ENCODE measurements around the gene MROH7. TPM values are rescaled to one million over a fixed set of nuclear protein-coding genes. Genes with fewer than 3 reads are reported as not detected.

MROH7 gene
- polyA plus RNA-seq, 3 donors, result 1.1 TPM; not detected in 2

DNA sequence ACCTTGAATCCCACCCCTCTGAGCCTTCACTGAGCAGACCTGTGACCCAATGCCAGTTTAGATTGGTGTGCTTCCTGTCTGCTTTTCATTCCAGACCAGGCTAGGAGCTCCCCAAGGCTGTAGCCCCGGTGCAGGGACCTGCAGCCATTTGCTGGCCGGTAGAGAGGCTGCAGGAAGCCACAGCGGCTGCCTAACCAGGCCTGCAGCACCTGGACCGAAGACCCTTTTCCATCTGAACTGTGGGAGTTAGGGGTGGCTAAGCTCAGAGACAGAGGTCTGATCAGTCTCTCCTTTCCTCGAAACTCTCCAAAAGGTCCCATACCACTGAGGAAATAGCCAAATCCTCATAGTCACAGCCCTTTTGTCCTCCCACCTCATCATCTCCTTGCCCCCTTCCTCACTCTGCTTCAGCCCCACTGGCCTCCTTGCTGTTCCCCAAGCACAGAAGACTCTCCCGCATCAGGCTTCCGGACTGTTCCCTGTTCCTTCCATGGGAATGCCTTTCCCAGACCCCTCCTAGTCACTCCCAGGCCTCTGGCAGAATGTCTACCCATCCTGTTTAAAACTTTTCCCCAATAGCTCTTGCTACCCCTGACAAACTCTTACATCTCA lies 73.4 kb downstream of the MROH7 start:
- intact Hi-C loops (cut with micrococcal nuclease), result loop anchor here (5.0 to 10.0 kb wide), 2 partner anchors 47 to 770 kb away; partner anchors contain the start of genes IFT25 (in 1 of the 2), LRRC42 (in 1 of the 2) and PARS2 (in 1 of the 2)
- H3K9me3 ChIP-seq (replicated peaks in 1 of 2; ENCODE audit: control insufficient read depth in 1 of 2, insufficient read depth in 1 of 2, low read length in 2 of 2), result no peaks in the 10 kb centered on the region
- H3K27ac ChIP-seq (ENCODE audit: low read depth in 1 of 2, low read length in 2 of 2), result peak overlapping the region in 1 of 2 donors; percentile 87
- Mint-ChIP-seq H3K36me3 (peaks cover 14 to 18% of the 10 kb centered on the region in 2 donors), H3K4me1 (peaks cover 19% of the 10 kb centered on the region), H3K9me3 (no peaks in the 10 kb centered on the region), H3K27me3 (ENCODE audit: low read depth in 3 of 3) (peaks cover 0 to 2% (median 2%) of the 10 kb centered on the region in 3 donors), H3K4me3 (peak overlapping the region; percentile 91 to 94), H3K27ac (peak overlapping the region in 5 of 7 donors; percentile 73 to 96 (median 78))
- 98% methylated on average over 5 of the region's 7 CpGs for WGBS (ENCODE audit: insufficient coverage)
- H2AFZ ChIP-seq (ENCODE audit: insufficient read depth, low read depth, low read length, poor library complexity, severe bottlenecking), result peak overlapping the region; percentile 97
- H3K79me2 ChIP-seq (ENCODE audit: insufficient read depth, low read length), result peaks cover 17% of the 10 kb centered on the region
- H4K20me1 ChIP-seq (ENCODE audit: insufficient read depth, low read length), result no peaks in the 10 kb centered on the region
- H3K9ac ChIP-seq (ENCODE audit: insufficient read depth, low read length, poor library complexity, severe bottlenecking), result peak overlapping the region; percentile 88
- H3K27me3 ChIP-seq (ENCODE audit: control insufficient read depth in 2 of 2, insufficient read depth in 2 of 2, low read length in 2 of 2), result no peaks in the 10 kb centered on the region
- DNase-seq, result no peak
- TF ChIP-seq CTCF (IDR thresholded peaks at IDR 0.05), result no peak
- peak overlapping the region; percentile 72 to 92 (median 74) for H3K4me3 ChIP-seq (replicated peaks in 1 of 3; ENCODE audit: low read depth in 2 of 3, low read length in 3 of 3)
- peaks cover 15 to 18% of the 10 kb centered on the region in 2 donors for H3K4me1 ChIP-seq (ENCODE audit: control insufficient read depth in 1 of 2, insufficient read depth in 2 of 2, low read length in 2 of 2)
- peak overlapping the region; percentile 96 for H3K4me2 ChIP-seq (replicated peaks; ENCODE audit: extremely low read depth, low read length, poor library complexity, severe bottlenecking)
- peaks cover 13 to 25% of the 10 kb centered on the region in 2 donors for H3K36me3 ChIP-seq (replicated peaks in 1 of 2; ENCODE audit: control insufficient read depth in 1 of 2, insufficient read depth in 2 of 2, low read length in 2 of 2)

- peak; percentile 74 to 78 (median 76) for DNase-seq
- under 1% methylated on average over 48 of the region's 51 CpGs for WGBS (ENCODE audit: insufficient coverage)
- Mint-ChIP-seq H3K27ac (peak within 1 kb of the TSS; percentile 86 to 96 (median 92)), H3K4me1 (peaks cover 19% of the 10 kb centered on the region), H3K27me3 (ENCODE audit: low read depth in 3 of 3) (peaks cover 0 to 2% (median 2%) of the 10 kb centered on the region in 3 donors), H3K9me3 (no peaks in the 10 kb centered on the region), H3K36me3 (peaks cover 16 to 22% of the 10 kb centered on the region in 2 donors), H3K4me3 (peak within 1 kb of the TSS; percentile 91 to 94)
- peaks cover 20 to 32% of the 10 kb centered on the region in 2 donors for H3K36me3 ChIP-seq (replicated peaks in 1 of 2; ENCODE audit: control insufficient read depth in 1 of 2, insufficient read depth in 2 of 2, low read length in 2 of 2)
- H3K79me2 ChIP-seq (ENCODE audit: insufficient read depth, low read length), result peaks cover 17% of the 10 kb centered on the region
- peak within 1 kb of the TSS; percentile 97 for H2AFZ ChIP-seq (ENCODE audit: insufficient read depth, low read depth, low read length, poor library complexity, severe bottlenecking)
- H3K9ac ChIP-seq (ENCODE audit: insufficient read depth, low read length, poor library complexity, severe bottlenecking), result peak within 1 kb of the TSS; percentile 88
- peak within 1 kb of the TSS; percentile 96 for H3K4me2 ChIP-seq (replicated peaks; ENCODE audit: extremely low read depth, low read length, poor library complexity, severe bottlenecking)
- TF ChIP-seq CTCF (IDR thresholded peaks at IDR 0.05), result no peak
- peak within 1 kb of the TSS; percentile 46 to 87 for H3K27ac ChIP-seq (ENCODE audit: low read depth in 1 of 2, low read length in 2 of 2)
- H4K20me1 ChIP-seq (ENCODE audit: insufficient read depth, low read length), result no peaks in the 10 kb centered on the region
- intact Hi-C loops (cut with micrococcal nuclease), result loop anchor here (2.0 to 10.0 kb wide), 3 partner anchors 47 to 771 kb away; partner anchors contain the start of genes PARS2 (in 2 of the 2), IFT25 (in 1 of the 2) and LRRC42 (in 1 of the 2)
- peak within 1 kb of the TSS; percentile 72 to 92 (median 74) for H3K4me3 ChIP-seq (replicated peaks in 1 of 3; ENCODE audit: low read depth in 2 of 3, low read length in 3 of 3)
- peaks cover 15 to 18% of the 10 kb centered on the region in 2 donors for H3K4me1 ChIP-seq (ENCODE audit: control insufficient read depth in 1 of 2, insufficient read depth in 2 of 2, low read length in 2 of 2)
- no peaks in the 10 kb centered on the region for H3K27me3 ChIP-seq (ENCODE audit: control insufficient read depth in 2 of 2, insufficient read depth in 2 of 2, low read length in 2 of 2)
- no peaks in the 10 kb centered on the region for H3K9me3 ChIP-seq (replicated peaks in 1 of 2; ENCODE audit: control insufficient read depth in 1 of 2, insufficient read depth in 1 of 2, low read length in 2 of 2)
Measured at GRCh38 chr1:54715493-54716298, 74.1 kb downstream of the MROH7 start, which contains the start of gene TTC4. Gene TTC4, plus strand, starts transcription at chr1:54715861. Its CDS starts 48 bp downstream, at chr1:54715909.
